H9 (cell line): ENCODE data around the gene NOG. TPM values are rescaled to one million over a fixed set of nuclear protein-coding genes. Genes with fewer than 3 reads are reported as not detected.

ENCODE experiments used
- DNase-seq: peaks from one replicate; pipeline ENCODE4 v3.0.0-alpha.2; 2017
- H2AFZ ChIP-seq: one replicate; pipeline ENCODE4 v1.6.1; 2013; ENCODE audit warnings: mild to moderate bottlenecking, low read length, control low read depth, moderate library complexity
- H2AK5ac ChIP-seq: 2 replicates; pipeline ENCODE4 v1.6.1; 2013; ENCODE audit warnings: low read length, control low read depth, mixed read lengths; ENCODE audit not compliant: insufficient read length
- H2BK120ac ChIP-seq: one replicate; pipeline ENCODE4 v1.6.1; 2013; ENCODE audit warnings: low read depth, mild to moderate bottlenecking, low read length, control low read depth, inconsistent platforms; ENCODE audit not compliant: poor library complexity, severe bottlenecking
- H2BK12ac ChIP-seq: 2 replicates; pipeline ENCODE4 v1.6.1; 2013; ENCODE audit warnings: low read length, control low read depth, mixed read lengths, low read depth; ENCODE audit not compliant: insufficient read length
- H2BK15ac ChIP-seq: 2 replicates; pipeline ENCODE4 v1.6.1; 2013; ENCODE audit warnings: low read depth, low read length, control low read depth
- H2BK20ac ChIP-seq: one replicate; pipeline ENCODE4 v1.6.1; 2013; ENCODE audit warnings: low read depth, mild to moderate bottlenecking, low read length, control low read depth, inconsistent platforms; ENCODE audit not compliant: poor library complexity, severe bottlenecking
- H2BK5ac ChIP-seq: 2 replicates; pipeline ENCODE4 v1.6.1; 2013; ENCODE audit warnings: low read length, control low read depth, mixed read lengths; ENCODE audit not compliant: insufficient read length
- H3K14ac ChIP-seq: 2 replicates; pipeline ENCODE4 v1.6.1; 2013; ENCODE audit warnings: low read length, control low read depth; ENCODE audit not compliant: insufficient read depth
- H3K18ac ChIP-seq: 2 replicates; pipeline ENCODE4 v1.6.1; 2013; ENCODE audit warnings: low read depth, mild to moderate bottlenecking, mixed read lengths, low read length, control low read depth; ENCODE audit not compliant: insufficient read length
- H3K23ac ChIP-seq: 2 replicates; pipeline ENCODE4 v1.6.1; 2013; ENCODE audit warnings: low read length, control low read depth, mixed read lengths, low read depth; ENCODE audit not compliant: insufficient read length
- H3K23me2 ChIP-seq: 2 replicates; pipeline ENCODE4 v1.6.1; 2013; ENCODE audit warnings: low read depth, mild to moderate bottlenecking, mixed read lengths, low read length, control low read depth; ENCODE audit not compliant: insufficient read length, poor library complexity, severe bottlenecking
- H3K27ac ChIP-seq: 2 replicates; pipeline ENCODE4 v1.5.1; 2013; ENCODE audit warnings: low read length, control low read depth, mixed read lengths, low read depth; ENCODE audit not compliant: insufficient read length
- H3K27me3 ChIP-seq: 2 replicates; pipeline ENCODE4 v1.6.1; 2013; ENCODE audit warnings: low read length, control low read depth, inconsistent platforms; ENCODE audit not compliant: insufficient read depth
- H3K4ac ChIP-seq: 2 replicates; pipeline ENCODE4 v1.6.1; 2013; ENCODE audit warnings: low read depth, mild to moderate bottlenecking, control low read depth, inconsistent platforms, low read length, moderate library complexity
- H3K4me1 ChIP-seq: 2 replicates; pipeline ENCODE4 v1.6.1; 2013; ENCODE audit warnings: low read length, control low read depth, inconsistent platforms; ENCODE audit not compliant: insufficient read depth
- H3K4me2 ChIP-seq: 2 replicates; pipeline ENCODE4 v1.6.1; 2013; ENCODE audit warnings: low read length, control low read depth, mixed read lengths; ENCODE audit not compliant: insufficient read length, insufficient read depth
- H3K56ac ChIP-seq: 2 replicates; pipeline ENCODE4 v1.6.1; 2013; ENCODE audit warnings: low read depth, mild to moderate bottlenecking, mixed read lengths, low read length, control low read depth; ENCODE audit not compliant: insufficient read length
- H3K79me1 ChIP-seq: 2 replicates; pipeline ENCODE4 v1.6.1; 2013; ENCODE audit warnings: low read depth, mild to moderate bottlenecking, moderate library complexity, low read length, control low read depth, inconsistent platforms; ENCODE audit not compliant: insufficient read depth, poor library complexity, severe bottlenecking
- H3K79me2 ChIP-seq: 2 replicates; pipeline ENCODE4 v1.6.1; 2013; ENCODE audit warnings: low read length, control low read depth, inconsistent platforms; ENCODE audit not compliant: insufficient read depth
- H3K9ac ChIP-seq: 2 replicates; pipeline ENCODE4 v1.6.1; 2013; ENCODE audit warnings: low read length, control low read depth, mixed read lengths; ENCODE audit not compliant: insufficient read length; ENCODE audit errors: extremely low read depth
- H3K9me3 ChIP-seq: one replicate; pipeline ENCODE4 v1.6.1; 2013; ENCODE audit warnings: low read depth, low read length, inconsistent platforms; ENCODE audit not compliant: control insufficient read depth
- H3T11ph ChIP-seq: one replicate; pipeline ENCODE4 v1.6.1; 2013; ENCODE audit warnings: mild to moderate bottlenecking, low read length, control low read depth, inconsistent platforms
- H4K20me1 ChIP-seq: one replicate; pipeline ENCODE4 v1.6.1; 2013; ENCODE audit not compliant: control insufficient read depth, insufficient read length, insufficient read depth
- H4K5ac ChIP-seq: 2 replicates; pipeline ENCODE4 v1.6.1; 2013; ENCODE audit warnings: low read depth, mild to moderate bottlenecking, mixed read lengths, low read length, control low read depth; ENCODE audit not compliant: insufficient read length
- H4K8ac ChIP-seq: replicated peaks from 2 replicates; pipeline ENCODE4 v1.6.1; 2013; ENCODE audit warnings: low read length, control low read depth, mixed read lengths, low read depth; ENCODE audit not compliant: insufficient read length
- H4K91ac ChIP-seq: 2 replicates; pipeline ENCODE4 v1.6.1; 2013; ENCODE audit warnings: low read depth, mild to moderate bottlenecking, moderate library complexity, mixed read lengths, low read length, control low read depth; ENCODE audit not compliant: insufficient read length
- H3K27ac Mint-ChIP-seq, 3 experiments: 2 replicates in 2 of 3; 3 replicates in 1 of 3; pipeline ENCODE4 v1.8.0; 2020 to 2021; ENCODE audit warnings: mixed read lengths in 3 of 3, mild to moderate bottlenecking in 1 of 3, moderate library complexity in 1 of 3
- H3K27me3 Mint-ChIP-seq: 2 replicates; pipeline ENCODE4 v1.8.0; 2021; ENCODE audit warnings: low read depth, mild to moderate bottlenecking, moderate library complexity, mixed read lengths
- H3K36me3 Mint-ChIP-seq, 3 experiments: 2 replicates in 2 of 3; 3 replicates in 1 of 3; pipeline ENCODE4 v1.8.0; 2020 to 2021; ENCODE audit warnings: low read depth in 3 of 3, mixed read lengths in 3 of 3; ENCODE audit not compliant: insufficient read depth in 1 of 3
- H3K4me1 Mint-ChIP-seq, 2 experiments: 2 replicates each; pipeline ENCODE4 v1.8.0; 2020; ENCODE audit warnings: mixed read lengths in 2 of 2
- H3K4me3 Mint-ChIP-seq, 2 experiments: 2 replicates in 1 of 2; 3 replicates in 1 of 2; pipeline ENCODE4 v1.8.0; 2020 to 2021; ENCODE audit warnings: mild to moderate bottlenecking in 2 of 2, mixed read lengths in 2 of 2, moderate library complexity in 1 of 2
- H3K9me3 Mint-ChIP-seq, 2 experiments: 2 replicates in 1 of 2; 3 replicates in 1 of 2; pipeline ENCODE4 v1.8.0; 2020; ENCODE audit warnings: mild to moderate bottlenecking in 2 of 2, mixed read lengths in 2 of 2, moderate library complexity in 1 of 2
- CTCF ChIP-seq: fragments of 200-600 bp; sonication (generic); conservative IDR thresholded peaks from 3 replicates; pipeline ENCODE4 v1.8.0; 2021; ENCODE audit warnings: antibody characterized with exemption, mild to moderate bottlenecking
- total RNA-seq: library from RNA; stranded (reverse); gene quantifications from 2 replicates; pipeline ENCODE4 v1.2.1, GENCODE V29; 2021

The NOG gene
- total RNA-seq, 1 experiment from 2014 or later: not detected

- no peak for TF ChIP-seq CTCF
- no peak overlapping the region for H3K23ac ChIP-seq
- no peak for DNase-seq
- no peak overlapping the region for H3K14ac ChIP-seq
- Mint-ChIP-seq H3K9me3 (no peaks in the 10 kb centered on the region), H3K4me3 (no peak overlapping the region), H3K27ac (no peak overlapping the region), H3K4me1 (peaks cover 3 to 4% of the 10 kb centered on the region in 2 experiments), H3K27me3 (peaks cover 28% of the 10 kb centered on the region), H3K36me3 (no peaks in the 10 kb centered on the region)
- no peak overlapping the region for H4K91ac ChIP-seq
- H3T11ph ChIP-seq: no peak overlapping the region
- H2BK20ac ChIP-seq: no peak overlapping the region
- no peak overlapping the region for H3K4ac ChIP-seq
- H3K79me2 ChIP-seq: no peaks in the 10 kb centered on the region
- no peaks in the 10 kb centered on the region for H3K9me3 ChIP-seq
- H2AK5ac ChIP-seq: no peak overlapping the region
- no peak overlapping the region for H4K5ac ChIP-seq
- no peak overlapping the region for H2BK15ac ChIP-seq
- H3K27me3 ChIP-seq: no peaks in the 10 kb centered on the region
- H3K79me1 ChIP-seq: no peaks in the 10 kb centered on the region
- H3K18ac ChIP-seq: no peak overlapping the region
- no peak overlapping the region for H4K8ac ChIP-seq
- H2BK12ac ChIP-seq: no peak overlapping the region
- H3K23me2 ChIP-seq: no peaks in the 10 kb centered on the region
- H3K27ac ChIP-seq: no peak overlapping the region
- H2AFZ ChIP-seq: no peak overlapping the region
- no peaks in the 10 kb centered on the region for H4K20me1 ChIP-seq
- no peak overlapping the region for H3K9ac ChIP-seq
- H3K4me2 ChIP-seq: no peak overlapping the region
- H3K4me1 ChIP-seq: no peaks in the 10 kb centered on the region
- H3K56ac ChIP-seq: no peak overlapping the region
- H2BK5ac ChIP-seq: no peak overlapping the region
- H2BK120ac ChIP-seq: no peak overlapping the region
Observed at GRCh38 chr17:56641373-56641772, 47.9 kb downstream of the NOG start.
